HepG2 (cell line): ENCODE data around the gene GLRX2. TPM values are rescaled to one million over a fixed set of nuclear protein-coding genes. Genes with fewer than 3 reads are reported as not detected.

ENCODE experiments used
- ATF6 ChIP-seq: sonication (generic); formaldehyde crosslinking; conservative IDR thresholded peaks from 2 replicates; pipeline ENCODE4 v1.4.0; 2020; ENCODE audit warnings: missing genetic modification reagents
- ATF7 ChIP-seq, 2 experiments: fragments of 450-650 bp in 1 of 2; sonication (generic) in 1 of 2; formaldehyde crosslinking in 1 of 2; IDR thresholded peaks; 2 replicates each; pipeline versions ENCODE4 v1.4.0 to v1.6.1; 2016 to 2020; ENCODE audit warnings: antibody characterized with exemption in 1 of 2, mild to moderate bottlenecking in 1 of 2, missing genetic modification reagents in 1 of 2
- ATM ChIP-seq: fragments of 450-650 bp; IDR thresholded peaks from 2 replicates; pipeline ENCODE4 v1.7.1; 2017; ENCODE audit warnings: mild to moderate bottlenecking, borderline replicate concordance
- CENPBD1 ChIP-seq: sonication (generic); formaldehyde crosslinking; IDR thresholded peaks from 2 replicates; pipeline ENCODE4 v1.8.0; 2022; ENCODE audit warnings: missing genetic modification reagents, low read depth, mild to moderate bottlenecking, borderline replicate concordance
- FOXK2 ChIP-seq: fragments of 450-650 bp; IDR thresholded peaks from 2 replicates; pipeline ENCODE4 v1.6.1; 2016
- GATAD2A ChIP-seq: IDR thresholded peaks from 2 replicates; pipeline ENCODE4 v1.6.1; 2016
- MAF1 ChIP-seq: sonication (generic); formaldehyde crosslinking; IDR thresholded peaks from 2 replicates; pipeline ENCODE4 v1.5.0; 2020; ENCODE audit warnings: missing genetic modification reagents, borderline replicate concordance
- MTA3 ChIP-seq: sonication (generic); formaldehyde crosslinking; IDR thresholded peaks from 2 replicates; pipeline ENCODE4 v1.4.0; 2020; ENCODE audit warnings: missing genetic modification reagents
- MYC ChIP-seq: sonication (generic); formaldehyde crosslinking; IDR thresholded peaks from 2 replicates; pipeline ENCODE4 v1.9.0; 2021; ENCODE audit warnings: missing genetic modification reagents, borderline replicate concordance
- PBX3 ChIP-seq: sonication (generic); formaldehyde crosslinking; IDR thresholded peaks from 2 replicates; pipeline ENCODE4 v1.8.1; 2023; ENCODE audit warnings: missing genetic modification reagents, inconsistent platforms, borderline replicate concordance
- RFXANK ChIP-seq: IDR thresholded peaks from 2 replicates; pipeline ENCODE4 v1.6.1; 2016
- SMYD3 ChIP-seq: sonication (generic); formaldehyde crosslinking; IDR thresholded peaks from 2 replicates; pipeline ENCODE4 v1.8.1; 2023; ENCODE audit warnings: mild to moderate bottlenecking, missing genetic modification reagents
- XRCC5 ChIP-seq: fragments of 200-400 bp; formaldehyde crosslinking; optimal IDR thresholded peaks from 2 replicates; pipeline ENCODE3; 2017; ENCODE audit warnings: mild to moderate bottlenecking, low read length
- ZBTB33 ChIP-seq: sonication (generic); formaldehyde crosslinking; IDR thresholded peaks from 2 replicates; pipeline ENCODE4 v1.4.0; 2020; ENCODE audit warnings: missing genetic modification reagents
- ZNF282 ChIP-seq: fragments of 450-650 bp; IDR thresholded peaks from 2 replicates; pipeline ENCODE4 v1.6.1; 2018; ENCODE audit not compliant: partially characterized antibody
- ZNF33B ChIP-seq: sonication (generic); formaldehyde crosslinking; IDR thresholded peaks from 2 replicates; pipeline ENCODE4 v1.5.1; 2020; ENCODE audit warnings: mild to moderate bottlenecking, missing genetic modification reagents
- ZNF496 ChIP-seq: sonication (generic); formaldehyde crosslinking; IDR thresholded peaks from 2 replicates; pipeline ENCODE4 v1.8.1; 2023; ENCODE audit warnings: mild to moderate bottlenecking, moderate library complexity, missing genetic modification reagents; ENCODE audit not compliant: insufficient replicate concordance
- ZNF629 ChIP-seq: sonication (generic); formaldehyde crosslinking; conservative IDR thresholded peaks from 2 replicates; pipeline ENCODE4 v1.5.0; 2020; ENCODE audit warnings: missing genetic modification reagents
- ZNF670 ChIP-seq: sonication (generic); formaldehyde crosslinking; IDR thresholded peaks from 2 replicates; pipeline ENCODE4 v1.8.0; 2022; ENCODE audit warnings: mild to moderate bottlenecking, missing genetic modification reagents, borderline replicate concordance
- ZNF746 ChIP-seq: sonication (generic); formaldehyde crosslinking; IDR thresholded peaks from 2 replicates; pipeline ENCODE4 v1.8.0; 2022; ENCODE audit warnings: mild to moderate bottlenecking, missing genetic modification reagents
- ZNF883 ChIP-seq: sonication (generic); formaldehyde crosslinking; IDR thresholded peaks from 2 replicates; pipeline ENCODE4 v1.5.1; 2020; ENCODE audit warnings: mild to moderate bottlenecking, missing genetic modification reagents; ENCODE audit errors: not compliant biosample characterization
- ZZZ3 ChIP-seq: sonication (generic); formaldehyde crosslinking; IDR thresholded peaks from 2 replicates; pipeline ENCODE4 v1.4.0; 2020; ENCODE audit warnings: missing genetic modification reagents, mild to moderate bottlenecking, borderline replicate concordance
- polyA plus RNA-seq, 8 experiments: library from polyadenylated mRNA; depleted of rRNA in 3 of 8; stranded (reverse) in 7 of 8; unstranded in 1 of 8; fragments of >200 nt; fragmentation: Illumina TruSeq in 4 of 8; extraction: Trizol in 4 of 8; gene quantifications; 2 replicates each; pipeline versions ENCODE4 v1.2.1 to v1.2.3, GENCODE V29; 2011 to 2016; ENCODE audit warnings: low read depth in 4 of 8, missing spikeins in 1 of 8, mixed read lengths in 1 of 8; ENCODE audit not compliant: insufficient read depth in 1 of 8
- total RNA-seq, 5 experiments: library from RNA; depleted of rRNA; stranded (reverse); fragments of >200 nt; fragmentation: Illumina TruSeq; extraction: Trizol; gene quantifications; 2 replicates each; pipeline ENCODE4 v1.2.3, GENCODE V29; 2016; ENCODE audit warnings: low read depth in 1 of 5
- TF ChIP-seq, protein P1 (sequence below): sonication (generic); formaldehyde crosslinking; IDR thresholded peaks from 2 replicates; pipeline ENCODE4 v1.4.0; 2020; ENCODE audit warnings: missing genetic modification reagents, borderline replicate concordance

GLRX2 gene
- total and polyA plus RNA-seq, 2 of the 13 experiments (the other 11 are each of a cell fraction or from before 2014, with no cell fraction given) = 11.9 to 39.0 TPM

- TF ChIP-seq CENPBD1 (CRISPR knock-in tag) (no peak), MAF1 (peak; percentile 96), ZBTB33 (CRISPR knock-in tag) (peak; percentile 12; the same call in 1 of the 2 replicates), ZNF33B (CRISPR knock-in tag) (peak; percentile 96; the same call in 1 of the 2 replicates), ATM (no peak), ZZZ3 (CRISPR knock-in tag) (peak; percentile 98), ATF7 (IDR thresholded peaks at IDR 0.05) (peak; percentile 43; the same call in 1 of the 2 replicates), ATF7 (CRISPR knock-in tag; IDR thresholded peaks at IDR 0.05) (peak; percentile 90), ZNF883 (CRISPR knock-in tag) (peak; percentile 39), PBX3 (CRISPR knock-in tag) (0 out of 2 replicates have a peak, but pooled peaks have one; percentile 71), ATF6 (0 out of 2 replicates have a peak, but pooled peaks have one; percentile 29), SMYD3 (CRISPR knock-in tag) (no peak), XRCC5 (peak; percentile 86), MTA3 (CRISPR knock-in tag) (no peak), ZNF670 (CRISPR knock-in tag) (peak; percentile 91; the same call in 1 of the 2 replicates), MYC (CRISPR knock-in tag) (peak; percentile 90), FOXK2 (0 out of 2 replicates have a peak, but pooled peaks have one; percentile 9), GATAD2A (CRISPR knock-in tag) (peak; percentile 78), ZNF496 (CRISPR knock-in tag) (no peak), ZNF629 (CRISPR knock-in tag) (peak; percentile 43; the same call in 1 of the 2 replicates), RFXANK (peak; percentile 49; the same call in 1 of the 2 replicates), ZNF746 (CRISPR knock-in tag) (0 out of 2 replicates have a peak, but pooled peaks have one; percentile 28), ZNF282 (no peak)
- TF ChIP-seq, protein P1, sequence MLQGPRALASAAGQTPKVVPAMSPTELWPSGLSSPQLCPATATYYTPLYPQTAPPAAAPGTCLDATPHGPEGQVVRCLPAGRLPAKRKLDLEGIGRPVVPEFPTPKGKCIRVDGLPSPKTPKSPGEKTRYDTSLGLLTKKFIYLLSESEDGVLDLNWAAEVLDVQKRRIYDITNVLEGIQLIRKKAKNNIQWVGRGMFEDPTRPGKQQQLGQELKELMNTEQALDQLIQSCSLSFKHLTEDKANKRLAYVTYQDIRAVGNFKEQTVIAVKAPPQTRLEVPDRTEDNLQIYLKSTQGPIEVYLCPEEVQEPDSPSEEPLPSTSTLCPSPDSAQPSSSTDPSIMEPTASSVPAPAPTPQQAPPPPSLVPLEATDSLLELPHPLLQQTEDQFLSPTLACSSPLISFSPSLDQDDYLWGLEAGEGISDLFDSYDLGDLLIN (CRISPR knock-in tag) = peak; percentile 90
Measured at GRCh38 chr1:193059282-193060114, 45.7 kb downstream of the GLRX2 start, which contains the start of the genes RO60 and UCHL5 (continued).
